Activated naive CD8-positive, alpha-beta T cell treated with anti-CD3 and anti-CD28 coated beads, Interleukin-2, amount 50 U/mL, for 24 hours (primary cell): ENCODE results near the gene MYBPH.
A peak's percentile ranks its signal among the peaks of the same experiment; 100 is the strongest.

Source experiments
- ATAC-seq: fragments of 150-1000 bp; cut with Tn5 transposase; one replicate; pipeline ENCODE4 v1.10.0; 2021
- DNase-seq: peaks from one replicate; pipeline ENCODE4 v3.0.0; 2021
- H3K27ac Mint-ChIP-seq: one replicate; pipeline ENCODE4 v1.8.0; 2021; ENCODE audit warnings: mild to moderate bottlenecking, mixed read lengths
- H3K27me3 Mint-ChIP-seq: one replicate; pipeline ENCODE4 v1.8.0; 2021; ENCODE audit warnings: mixed read lengths
- H3K36me3 Mint-ChIP-seq: one replicate; pipeline ENCODE4 v1.8.0; 2021; ENCODE audit warnings: low read depth, mixed read lengths
- H3K4me1 Mint-ChIP-seq: one replicate; pipeline ENCODE4 v1.8.0; 2021; ENCODE audit warnings: mixed read lengths
- H3K4me3 Mint-ChIP-seq: one replicate; pipeline ENCODE4 v1.8.0; 2021; ENCODE audit warnings: mild to moderate bottlenecking, moderate library complexity, mixed read lengths
- H3K9me3 Mint-ChIP-seq: one replicate; pipeline ENCODE4 v1.8.0; 2021; ENCODE audit warnings: mixed read lengths

The MYBPH gene

GRCh38 chr1:203178821-203179666 lies 3.4 kb upstream of the MYBPH start:
- Mint-ChIP-seq H3K27me3 (peaks cover 2% of the 10 kb centered on the region), H3K4me3 (no peak overlapping the region), H3K9me3 (no peaks in the 10 kb centered on the region), H3K4me1 (no peaks in the 10 kb centered on the region), H3K36me3 (no peaks in the 10 kb centered on the region), H3K27ac (no peak overlapping the region)
- ATAC-seq (no peak), DNase-seq (no peak)

GRCh38 chr1:203178083-203178482 lies 2.5 kb upstream of the MYBPH start:
- H3K27ac Mint-ChIP-seq, result no peak overlapping the region
- DNase-seq (no peak), ATAC-seq (no peak)
- H3K4me1 Mint-ChIP-seq, result no peaks in the 10 kb centered on the region
- no peaks in the 10 kb centered on the region for H3K9me3 Mint-ChIP-seq
- H3K36me3 Mint-ChIP-seq, result no peaks in the 10 kb centered on the region
- H3K27me3 Mint-ChIP-seq, result peaks cover 2% of the 10 kb centered on the region
- H3K4me3 Mint-ChIP-seq, result no peak overlapping the region

DNA sequence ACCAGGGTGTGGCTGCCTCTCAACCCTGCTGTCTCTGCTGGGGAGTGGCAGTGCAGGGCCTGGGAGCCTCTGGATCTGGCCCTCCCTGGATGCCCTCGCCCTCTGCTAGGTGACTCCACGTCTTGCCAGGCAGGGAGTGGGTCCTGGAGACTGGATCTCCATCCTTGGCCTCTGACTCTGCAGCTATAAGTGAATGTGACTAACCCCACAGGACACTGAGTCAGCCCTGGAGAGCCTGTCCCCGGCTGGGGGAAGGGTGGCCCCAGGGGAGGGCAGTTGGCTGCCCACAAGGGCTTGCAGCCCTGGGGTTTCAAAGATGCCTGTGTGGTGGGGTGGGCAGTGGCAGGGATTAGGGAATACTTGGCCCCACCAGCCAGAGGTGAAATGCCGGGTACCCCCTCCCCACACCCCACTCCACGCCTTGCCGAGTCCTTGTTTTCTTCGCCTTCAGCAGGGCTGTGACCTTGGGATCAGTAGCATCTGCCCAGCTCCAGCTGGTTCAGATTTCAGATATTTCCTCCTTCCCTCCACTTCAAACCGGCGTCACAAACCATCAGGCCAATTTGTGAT lies 1.9 kb upstream of the MYBPH start:
- H3K9me3 Mint-ChIP-seq, result no peaks in the 10 kb centered on the region
- peaks cover 2% of the 10 kb centered on the region for H3K27me3 Mint-ChIP-seq
- no peaks in the 10 kb centered on the region for H3K36me3 Mint-ChIP-seq
- H3K27ac Mint-ChIP-seq, result no peak overlapping the region
- ATAC-seq (no peak), DNase-seq (no peak)
- no peak overlapping the region for H3K4me3 Mint-ChIP-seq
- H3K4me1 Mint-ChIP-seq, result no peaks in the 10 kb centered on the region

DNA sequence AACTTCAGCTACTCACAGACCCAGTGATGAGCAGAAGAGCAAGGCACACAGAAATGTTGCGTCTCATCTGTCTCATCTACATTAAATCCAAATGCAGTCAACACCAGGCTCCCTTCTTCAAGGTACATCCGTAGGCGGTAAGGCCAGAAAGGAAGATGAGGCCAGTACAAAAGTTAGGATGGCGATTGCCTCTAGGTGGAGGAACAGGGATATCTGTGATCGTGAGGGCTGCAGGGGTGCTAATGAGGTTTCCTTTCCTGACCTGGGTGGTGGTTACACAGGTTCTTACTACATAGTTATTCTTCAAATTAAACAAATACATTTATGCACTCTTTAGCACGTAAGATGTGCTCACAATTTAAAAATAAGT lies 1.4 kb upstream of the MYBPH start:
- no peak for DNase-seq
- Mint-ChIP-seq H3K4me3 (no peak overlapping the region), H3K27me3 (peaks cover 2% of the 10 kb centered on the region), H3K9me3 (no peaks in the 10 kb centered on the region), H3K36me3 (no peaks in the 10 kb centered on the region), H3K27ac (no peak overlapping the region), H3K4me1 (no peaks in the 10 kb centered on the region)
- ATAC-seq, result no peak

DNA sequence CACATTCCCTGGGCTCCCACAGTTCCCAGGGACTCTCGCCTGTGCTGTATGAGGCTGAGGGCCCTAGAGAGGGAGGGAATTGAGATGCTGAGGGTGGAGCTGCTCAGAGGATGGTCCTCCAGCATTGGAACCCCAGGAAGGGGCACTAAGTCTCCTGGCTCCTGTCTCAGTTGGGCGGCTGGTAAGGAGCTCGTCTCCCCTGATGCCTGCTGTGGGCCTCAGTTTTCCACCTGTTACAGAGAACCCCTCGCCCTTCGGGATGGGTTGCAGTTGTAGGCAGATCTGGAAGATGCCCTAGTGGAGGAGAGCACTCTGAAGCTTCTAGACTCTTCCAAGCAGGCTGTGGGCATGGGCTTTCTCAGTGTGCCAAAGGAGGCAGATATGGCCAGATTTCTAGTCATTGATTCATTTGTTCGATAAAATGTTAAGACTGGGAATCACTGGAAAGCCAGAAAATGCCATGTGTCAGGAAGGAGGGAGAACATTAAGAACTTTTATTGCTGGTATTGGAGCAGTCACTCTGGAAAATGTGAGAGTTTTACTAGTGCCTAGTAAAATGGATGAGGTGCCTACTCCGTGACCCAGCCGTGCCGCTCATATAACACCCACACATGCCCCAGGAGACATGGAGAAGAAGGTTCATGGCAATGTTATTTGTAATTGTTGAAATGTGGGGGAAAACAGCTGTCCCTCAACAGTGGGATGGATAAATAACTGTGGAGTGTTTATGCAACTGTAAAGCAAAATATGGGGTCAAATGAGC lies 828 bp upstream of the MYBPH start:
- no peaks in the 10 kb centered on the region for H3K9me3 Mint-ChIP-seq

DNA sequence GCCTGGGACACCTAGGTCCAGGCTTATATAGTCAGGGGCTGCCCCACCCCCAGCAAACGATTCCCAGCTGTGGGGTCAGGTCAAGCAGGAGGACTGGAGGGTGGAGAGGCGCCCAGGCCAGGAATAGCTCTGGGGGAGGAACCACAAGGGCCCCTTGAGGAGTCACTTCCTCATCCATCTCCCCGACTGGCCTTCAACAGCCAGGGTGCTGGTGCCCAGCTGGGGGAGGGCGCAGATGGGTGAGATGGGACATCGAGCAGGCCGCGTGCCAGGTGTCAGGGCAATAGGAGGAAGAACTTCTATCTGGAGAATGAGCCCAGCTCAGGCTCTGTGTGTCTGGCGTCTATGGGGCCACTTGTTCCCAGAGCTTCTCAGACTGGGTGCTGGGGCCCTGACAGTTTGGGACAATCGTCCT lies 208 bp upstream of the MYBPH start:
- Mint-ChIP-seq H3K27ac (no peak overlapping the region), H3K9me3 (no peaks in the 10 kb centered on the region), H3K4me3 (no peak overlapping the region), H3K36me3 (no peaks in the 10 kb centered on the region), H3K27me3 (peaks cover 2% of the 10 kb centered on the region), H3K4me1 (no peaks in the 10 kb centered on the region)
- DNase-seq, result no peak
- ATAC-seq, result no peak

More for the DNA sequence above, 828 bp upstream of the MYBPH start:
- Mint-ChIP-seq H3K27me3 (peaks cover 2% of the 10 kb centered on the region), H3K4me1 (no peaks in the 10 kb centered on the region), H3K27ac (no peak overlapping the region), H3K36me3 (no peaks in the 10 kb centered on the region), H3K4me3 (no peak overlapping the region)
- no peak for ATAC-seq
- DNase-seq, result no peak

GRCh38 chr1:203174324-203174985 lies 1.2 kb downstream of the MYBPH start:
- H3K36me3 Mint-ChIP-seq, result no peaks in the 10 kb centered on the region
- H3K27me3 Mint-ChIP-seq, result peaks cover 2% of the 10 kb centered on the region
- no peak for DNase-seq
- H3K27ac Mint-ChIP-seq, result no peak overlapping the region
- no peaks in the 10 kb centered on the region for H3K9me3 Mint-ChIP-seq
- H3K4me3 Mint-ChIP-seq, result no peak overlapping the region
- no peaks in the 10 kb centered on the region for H3K4me1 Mint-ChIP-seq
- ATAC-seq, result no peak

- DNase-seq, result no peak
- Mint-ChIP-seq H3K9me3 (no peaks in the 10 kb centered on the region), H3K27ac (no peak overlapping the region), H3K36me3 (no peaks in the 10 kb centered on the region), H3K4me3 (no peak overlapping the region), H3K27me3 (peaks cover 2% of the 10 kb centered on the region), H3K4me1 (no peaks in the 10 kb centered on the region)
- ATAC-seq, result no peak
These were observed 2.1 kb downstream of the MYBPH start for GRCh38 chr1:203173566-203173965.

GRCh38 chr1:203173011-203173555 lies 2.5 kb downstream of the MYBPH start:
- Mint-ChIP-seq H3K4me3 (no peak overlapping the region), H3K4me1 (no peaks in the 10 kb centered on the region), H3K27ac (no peak overlapping the region), H3K9me3 (no peaks in the 10 kb centered on the region), H3K27me3 (peaks cover 2% of the 10 kb centered on the region), H3K36me3 (no peaks in the 10 kb centered on the region)
- ATAC-seq (no peak), DNase-seq (no peak)

DNA sequence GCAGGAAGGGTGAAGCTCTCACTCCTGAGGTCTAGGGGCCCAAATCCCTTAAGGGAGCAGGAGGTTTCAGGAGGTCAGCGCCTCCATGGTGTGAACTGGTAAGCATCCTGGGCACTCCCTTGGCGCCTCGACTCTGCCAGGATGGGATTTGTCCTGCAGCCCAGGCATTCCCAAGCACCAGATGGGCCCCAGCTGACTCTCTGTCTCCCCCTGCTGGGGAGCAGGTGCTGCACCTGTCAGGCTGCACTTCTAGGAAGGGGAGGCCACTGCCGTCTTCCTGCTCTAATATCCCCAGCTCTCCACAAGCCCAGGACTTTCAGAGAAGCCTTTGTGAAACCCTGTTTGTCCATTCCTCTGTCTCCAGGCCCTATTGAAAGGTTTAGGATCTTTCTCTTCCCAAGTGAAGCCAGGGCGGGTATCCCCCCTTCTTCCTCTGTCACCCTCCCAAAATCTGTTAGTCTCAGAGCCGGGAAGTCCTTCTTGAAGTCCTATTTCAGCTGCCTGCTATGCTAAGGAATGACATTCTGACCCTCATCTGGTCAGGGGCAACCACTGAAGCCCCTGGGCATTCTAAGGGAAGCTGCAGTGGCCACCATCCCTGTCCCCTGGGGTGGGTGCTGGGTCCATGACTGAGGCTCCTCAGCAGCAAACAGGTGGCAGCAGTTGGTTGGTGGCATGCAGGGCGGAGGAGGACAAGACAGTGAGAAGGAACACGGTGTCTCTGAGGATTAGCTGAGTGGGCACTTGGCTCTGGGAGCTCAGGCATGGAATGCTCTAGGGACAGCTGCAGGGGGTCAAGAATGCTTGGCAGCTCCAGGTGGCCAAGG lies 3.2 kb downstream of the MYBPH start:
- no peaks in the 10 kb centered on the region for H3K9me3 Mint-ChIP-seq
- no peaks in the 10 kb centered on the region for H3K36me3 Mint-ChIP-seq
- no peaks in the 10 kb centered on the region for H3K27me3 Mint-ChIP-seq
- DNase-seq (peak; percentile 57), ATAC-seq (peak; percentile 31)
- no peak overlapping the region for H3K4me3 Mint-ChIP-seq
- no peaks in the 10 kb centered on the region for H3K4me1 Mint-ChIP-seq
- H3K27ac Mint-ChIP-seq, result no peak overlapping the region

- no peak overlapping the region for H3K4me3 Mint-ChIP-seq
- ATAC-seq, result no peak
- no peaks in the 10 kb centered on the region for H3K36me3 Mint-ChIP-seq
- H3K27ac Mint-ChIP-seq, result no peak overlapping the region
- no peaks in the 10 kb centered on the region for H3K9me3 Mint-ChIP-seq
- H3K4me1 Mint-ChIP-seq, result no peaks in the 10 kb centered on the region
- no peak for DNase-seq
- H3K27me3 Mint-ChIP-seq, result no peaks in the 10 kb centered on the region
These were observed 4.1 kb downstream of the MYBPH start for GRCh38 chr1:203171341-203172183.

GRCh38 chr1:203170625-203171330 lies 4.8 kb downstream of the MYBPH start:
- Mint-ChIP-seq H3K27me3 (no peaks in the 10 kb centered on the region), H3K4me3 (no peak overlapping the region), H3K4me1 (no peaks in the 10 kb centered on the region), H3K27ac (no peak overlapping the region), H3K36me3 (no peaks in the 10 kb centered on the region), H3K9me3 (no peaks in the 10 kb centered on the region)
- ATAC-seq, result no peak
- DNase-seq, result no peak
